Activated B cell treated with CpG ODN at 0.5 μM for 24 hours (primary cell): ENCODE measurements around the gene CRACR2A. TPM values are rescaled to one million over a fixed set of nuclear protein-coding genes. Genes with fewer than 3 reads are reported as not detected.
A peak's percentile ranks its signal among the peaks of the same experiment; 100 is the strongest.

ENCODE experiments used
- ATAC-seq: fragments of 200-7000 bp; cut with Tn5 transposase; one replicate; pipeline ENCODE4 v1.10.0; 2021; ENCODE audit warnings: low read depth, mild to moderate bottlenecking, moderate library complexity
- CTCF ChIA-PET: fragments of 350-600 bp; sonication (Branson Sonifier 250); formaldehyde crosslinking; loops from one replicate; lab custom pipeline; 2021; ENCODE audit warnings: antibody characterized with exemption; lab: Charles Lee
- POLR2A ChIA-PET: fragments of 350-600 bp; sonication (Branson Sonifier 250); formaldehyde crosslinking; loops from one replicate; lab custom pipeline; 2021; ENCODE audit warnings: antibody characterized with exemption; lab: Charles Lee
- DNase-seq: peaks from one replicate; pipeline ENCODE4 v3.0.0; 2022
- H3K27ac Mint-ChIP-seq: one replicate; pipeline ENCODE4 v1.8.0; 2020; ENCODE audit warnings: mixed read lengths
- H3K27me3 Mint-ChIP-seq: one replicate; pipeline ENCODE4 v1.8.0; 2021; ENCODE audit warnings: mixed read lengths
- H3K36me3 Mint-ChIP-seq: one replicate; pipeline ENCODE4 v1.8.0; 2021; ENCODE audit warnings: low read depth, mixed read lengths
- H3K4me1 Mint-ChIP-seq: one replicate; pipeline ENCODE4 v1.8.0; 2021; ENCODE audit warnings: mixed read lengths
- H3K4me3 Mint-ChIP-seq: one replicate; pipeline ENCODE4 v1.8.0; 2020; ENCODE audit warnings: mild to moderate bottlenecking, mixed read lengths
- H3K9me3 Mint-ChIP-seq: one replicate; pipeline ENCODE4 v1.8.0; 2020; ENCODE audit warnings: mixed read lengths
- intact Hi-C: fragments of 100-400 bp; cut with micrococcal nuclease; formaldehyde crosslinking; loops from one replicate; pipeline ENCODE4 v1.15.1; 2024
- total RNA-seq: library from RNA; stranded (reverse); gene quantifications from 2 replicates; pipeline ENCODE4 v1.2.3, GENCODE V29; 2022
- TF ChIP-seq, protein P1 (sequence below): fragments of 200-600 bp; IDR thresholded peaks from one replicate; pipeline ENCODE4 v1.8.0; 2022; ENCODE audit warnings: antibody characterized with exemption, mild to moderate bottlenecking

Gene CRACR2A, protein sequence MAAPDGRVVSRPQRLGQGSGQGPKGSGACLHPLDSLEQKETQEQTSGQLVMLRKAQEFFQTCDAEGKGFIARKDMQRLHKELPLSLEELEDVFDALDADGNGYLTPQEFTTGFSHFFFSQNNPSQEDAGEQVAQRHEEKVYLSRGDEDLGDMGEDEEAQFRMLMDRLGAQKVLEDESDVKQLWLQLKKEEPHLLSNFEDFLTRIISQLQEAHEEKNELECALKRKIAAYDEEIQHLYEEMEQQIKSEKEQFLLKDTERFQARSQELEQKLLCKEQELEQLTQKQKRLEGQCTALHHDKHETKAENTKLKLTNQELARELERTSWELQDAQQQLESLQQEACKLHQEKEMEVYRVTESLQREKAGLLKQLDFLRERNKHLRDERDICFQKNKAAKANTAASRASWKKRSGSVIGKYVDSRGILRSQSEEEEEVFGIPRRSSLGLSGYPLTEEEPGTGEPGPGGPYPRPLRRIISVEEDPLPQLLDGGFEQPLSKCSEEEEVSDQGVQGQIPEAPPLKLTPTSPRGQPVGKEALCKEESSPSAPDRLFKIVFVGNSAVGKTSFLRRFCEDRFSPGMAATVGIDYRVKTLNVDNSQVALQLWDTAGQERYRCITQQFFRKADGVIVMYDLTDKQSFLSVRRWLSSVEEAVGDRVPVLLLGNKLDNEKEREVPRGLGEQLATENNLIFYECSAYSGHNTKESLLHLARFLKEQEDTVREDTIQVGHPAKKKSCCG
- 22.7 and 25.8 TPM in 2 replicates for total RNA-seq

DNA sequence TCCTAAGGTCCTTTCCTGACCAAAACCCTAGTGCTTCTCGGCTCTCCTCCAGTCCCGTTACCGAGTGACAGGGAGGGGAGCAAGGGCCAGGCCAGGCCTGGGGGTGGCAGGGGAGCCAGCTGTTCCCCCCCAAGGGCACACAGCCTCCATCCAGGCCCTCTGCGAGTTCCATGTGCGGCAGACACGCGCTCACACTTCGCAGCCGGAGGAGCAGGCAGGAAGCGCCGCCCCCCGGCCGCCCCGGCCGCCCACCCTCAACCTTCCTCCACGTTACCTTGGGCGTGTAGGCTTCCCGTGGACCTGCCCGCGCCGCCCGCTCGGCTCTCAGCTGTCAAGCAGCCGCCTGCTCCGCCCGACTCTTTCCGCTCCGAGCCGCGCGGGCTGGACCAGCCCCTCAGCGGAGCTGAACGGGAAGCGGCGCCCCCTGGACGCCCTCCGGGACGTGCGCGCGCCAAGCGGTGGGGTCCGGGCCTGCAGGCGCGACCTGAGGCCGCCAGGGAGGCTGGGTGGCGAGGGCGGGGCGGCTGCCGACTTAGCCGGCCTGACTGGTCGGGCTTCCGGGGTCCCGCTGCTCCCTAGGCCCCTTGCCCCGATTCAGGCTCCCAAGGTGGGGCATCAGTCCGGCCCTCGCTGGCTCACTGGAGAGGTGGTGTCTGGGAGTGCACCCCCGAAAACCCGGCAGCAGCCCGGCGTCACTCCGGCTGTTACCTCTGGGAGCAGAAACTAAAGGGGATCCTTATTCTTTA is at the start of gene CRACR2A:
CRACR2A (minus strand) TSS at position 369 of the 746 bp plus-strand sequence. CDS start 56,110 bp downstream, outside the sequence.
- intact Hi-C loops = loop anchor here (1.0 to 10.0 kb wide), 6 partner anchors 120 to 1074 kb away; partner anchors contain the start of genes PARP11, RAD51AP1 and TSPAN9
- CTCF ChIA-PET = interaction anchor here (0.6 to 1.6 kb wide), 2 partner anchors 12 to 51 kb away, joined by 3 to 4 read pairs; no protein-coding TSS in a partner anchor
- Mint-ChIP-seq H3K27ac (peak within 1 kb of the TSS; percentile 93), H3K27me3 (no peaks in the 10 kb centered on the region), H3K9me3 (no peaks in the 10 kb centered on the region), H3K36me3 (peaks cover 6% of the 10 kb centered on the region), H3K4me3 (peak within 1 kb of the TSS; percentile 88), H3K4me1 (peaks cover 25% of the 10 kb centered on the region)
- peak; percentile 85 for DNase-seq
- TF ChIP-seq, protein P1, sequence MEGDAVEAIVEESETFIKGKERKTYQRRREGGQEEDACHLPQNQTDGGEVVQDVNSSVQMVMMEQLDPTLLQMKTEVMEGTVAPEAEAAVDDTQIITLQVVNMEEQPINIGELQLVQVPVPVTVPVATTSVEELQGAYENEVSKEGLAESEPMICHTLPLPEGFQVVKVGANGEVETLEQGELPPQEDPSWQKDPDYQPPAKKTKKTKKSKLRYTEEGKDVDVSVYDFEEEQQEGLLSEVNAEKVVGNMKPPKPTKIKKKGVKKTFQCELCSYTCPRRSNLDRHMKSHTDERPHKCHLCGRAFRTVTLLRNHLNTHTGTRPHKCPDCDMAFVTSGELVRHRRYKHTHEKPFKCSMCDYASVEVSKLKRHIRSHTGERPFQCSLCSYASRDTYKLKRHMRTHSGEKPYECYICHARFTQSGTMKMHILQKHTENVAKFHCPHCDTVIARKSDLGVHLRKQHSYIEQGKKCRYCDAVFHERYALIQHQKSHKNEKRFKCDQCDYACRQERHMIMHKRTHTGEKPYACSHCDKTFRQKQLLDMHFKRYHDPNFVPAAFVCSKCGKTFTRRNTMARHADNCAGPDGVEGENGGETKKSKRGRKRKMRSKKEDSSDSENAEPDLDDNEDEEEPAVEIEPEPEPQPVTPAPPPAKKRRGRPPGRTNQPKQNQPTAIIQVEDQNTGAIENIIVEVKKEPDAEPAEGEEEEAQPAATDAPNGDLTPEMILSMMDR = no peak
- POLR2A ChIA-PET = interaction anchor here (0.6 to 1.3 kb wide), 3 partner anchors 24 to 812 kb away, joined by 3 read pairs; no protein-coding TSS in a partner anchor
- peak; percentile 87 for ATAC-seq

DNA sequence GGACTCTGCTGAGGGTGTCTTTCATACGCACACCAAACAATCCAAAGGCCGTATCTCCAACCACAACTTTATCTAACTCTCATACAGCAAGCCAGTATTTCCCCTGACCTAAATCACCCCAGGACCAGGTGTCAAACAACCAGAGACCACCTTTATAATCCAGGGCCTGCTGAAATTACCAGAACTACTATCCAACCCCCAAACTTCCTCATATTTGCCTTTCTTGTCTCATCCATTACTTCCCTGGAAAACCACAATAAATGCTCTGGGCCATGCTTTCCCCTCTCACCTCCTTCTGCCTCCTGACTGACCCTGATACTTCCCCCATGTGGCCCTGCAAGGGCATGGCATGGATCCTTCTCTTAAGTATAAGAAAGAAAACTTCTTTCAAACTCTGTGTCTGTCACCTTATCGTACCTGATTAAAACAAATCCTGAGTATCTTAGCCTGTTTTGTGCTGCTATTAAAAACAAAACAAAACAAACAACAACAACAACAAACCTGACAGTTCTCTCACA is 44.7 kb upstream of the CRACR2A start:
- ChIA-PET CTCF (no interaction called here), POLR2A (no interaction called here)
- DNase-seq = no peak
- intact Hi-C loops = no loop called here
- no peak overlapping the region for H3K27ac Mint-ChIP-seq
- ATAC-seq = no peak
- TF ChIP-seq, protein P1 = no peak
- H3K9me3 Mint-ChIP-seq = no peaks in the 10 kb centered on the region
- H3K36me3 Mint-ChIP-seq = peaks cover 13% of the 10 kb centered on the region
- H3K4me3 Mint-ChIP-seq = no peak overlapping the region
- no peaks in the 10 kb centered on the region for H3K4me1 Mint-ChIP-seq
- H3K27me3 Mint-ChIP-seq = no peaks in the 10 kb centered on the region

DNA sequence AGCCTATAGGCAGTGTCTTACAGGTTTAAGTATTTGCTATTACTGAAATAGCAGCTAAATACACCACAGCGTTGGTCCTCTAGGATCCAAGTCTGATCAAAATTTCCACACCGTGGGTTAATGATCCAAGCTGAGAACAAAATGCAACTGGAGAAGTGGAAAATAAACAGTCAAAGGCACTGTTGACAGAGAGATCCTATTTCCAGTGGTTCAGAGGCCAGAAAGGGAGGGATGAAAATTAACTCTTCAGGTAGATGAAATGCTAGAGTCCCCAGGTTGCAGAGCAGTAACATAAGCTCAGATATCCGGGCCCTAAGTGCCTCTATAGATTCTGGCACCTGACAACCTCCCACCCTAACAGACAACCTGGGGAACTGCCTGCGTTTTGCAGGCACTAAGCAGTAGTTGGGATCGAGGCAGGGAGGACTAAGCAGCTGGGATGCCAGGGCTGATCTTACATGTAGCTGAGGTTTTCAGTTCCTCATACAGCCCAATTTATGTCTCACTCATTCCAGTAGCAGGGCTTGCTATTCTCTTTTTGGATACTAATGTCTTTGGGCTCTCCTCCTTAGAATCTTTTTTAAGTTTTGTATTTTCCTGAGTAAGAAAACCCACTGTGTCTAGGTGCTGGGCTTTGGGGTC is 42.7 kb upstream of the CRACR2A start:
- POLR2A ChIA-PET = no interaction called here
- no peak for ATAC-seq

DNA sequence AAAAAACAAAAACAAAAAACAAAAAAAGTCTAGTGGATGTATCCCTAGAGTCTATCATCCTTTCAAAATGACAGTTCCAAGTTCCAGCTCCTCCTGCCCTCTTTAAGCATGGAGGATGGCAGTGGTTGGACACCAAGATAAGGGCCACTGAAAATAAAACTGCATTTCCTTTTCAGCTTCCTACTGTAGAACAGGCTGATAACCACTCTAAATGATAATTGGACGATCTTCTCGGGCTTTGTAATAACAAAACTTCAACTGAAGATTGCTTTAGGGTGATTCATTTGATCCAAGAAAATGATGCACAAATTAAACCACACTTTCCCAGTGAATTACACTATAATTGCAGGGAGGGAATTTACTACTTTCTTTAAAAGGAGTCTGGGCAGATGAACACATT is 42.2 kb upstream of the CRACR2A start:
- intact Hi-C loops = no loop called here
- Mint-ChIP-seq H3K36me3 (peaks cover 15% of the 10 kb centered on the region), H3K4me1 (no peaks in the 10 kb centered on the region), H3K4me3 (no peak overlapping the region), H3K27me3 (no peaks in the 10 kb centered on the region), H3K27ac (no peak overlapping the region), H3K9me3 (no peaks in the 10 kb centered on the region)
- POLR2A ChIA-PET = no interaction called here
- TF ChIP-seq, protein P1 = no peak
- ATAC-seq = no peak
- no peak for DNase-seq
- CTCF ChIA-PET = interaction anchor here (1.4 to 2.0 kb wide), 2 partner anchors 9 to 495 kb away, joined by 4 to 7 read pairs; no protein-coding TSS in a partner anchor

More for the DNA sequence above, 42.7 kb upstream of the CRACR2A start:
- CTCF ChIA-PET = interaction anchor here (1.4 kb wide), 1 partner anchor 8 kb away, joined by 7 read pairs; no protein-coding TSS in a partner anchor
- Mint-ChIP-seq H3K4me3 (no peak overlapping the region), H3K27me3 (no peaks in the 10 kb centered on the region), H3K36me3 (peaks cover 15% of the 10 kb centered on the region), H3K27ac (no peak overlapping the region), H3K4me1 (no peaks in the 10 kb centered on the region), H3K9me3 (no peaks in the 10 kb centered on the region)
- TF ChIP-seq, protein P1 = no peak
- intact Hi-C loops = no loop called here
- no peak for DNase-seq
